Kidney glomerular epithelial cell (primary cell): ENCODE results near the gene SPNS2.

Experiments used
- DNase-seq: peaks from one replicate; lab custom pipeline; 2025; lab: John Stamatoyannopoulos, UW

Gene SPNS2

GRCh38 chr17:4520060-4520893 lies 21.6 kb downstream of the SPNS2 start:
- no peak for DNase-seq

DNA sequence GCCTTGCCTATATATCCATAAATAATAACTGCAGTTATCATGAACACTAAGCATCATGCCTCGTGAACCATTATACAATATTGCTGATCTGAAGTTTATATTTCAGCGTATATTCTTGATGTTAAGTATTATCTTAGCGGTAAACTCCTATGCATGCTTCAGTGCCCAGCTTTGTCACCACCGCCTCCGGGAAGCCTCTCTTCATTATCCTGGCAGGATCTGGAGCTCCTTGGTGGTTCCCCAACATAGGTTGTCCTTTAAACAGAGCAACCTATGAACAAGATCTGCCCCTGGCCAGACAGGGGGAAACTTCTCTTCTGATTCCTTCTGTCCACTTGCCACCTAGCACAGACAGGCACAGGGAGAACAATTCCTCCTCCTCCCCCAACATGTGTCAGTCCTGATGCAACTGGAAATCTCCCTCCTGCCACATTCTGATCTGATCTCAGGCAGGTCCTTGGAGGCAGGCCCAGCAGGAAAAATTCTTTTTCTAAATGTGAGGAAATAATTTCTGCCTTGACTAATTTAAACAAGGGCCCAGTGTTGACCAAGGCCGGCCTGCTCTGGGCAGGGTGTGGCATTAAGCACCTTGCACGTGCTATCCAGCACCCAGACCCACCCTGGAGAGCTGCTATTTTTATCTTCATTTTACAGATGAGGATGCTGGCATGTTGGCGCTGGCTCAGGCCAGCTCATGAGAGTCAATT lies 22.4 kb downstream of the SPNS2 start:
- peak; percentile 50 for DNase-seq

DNA sequence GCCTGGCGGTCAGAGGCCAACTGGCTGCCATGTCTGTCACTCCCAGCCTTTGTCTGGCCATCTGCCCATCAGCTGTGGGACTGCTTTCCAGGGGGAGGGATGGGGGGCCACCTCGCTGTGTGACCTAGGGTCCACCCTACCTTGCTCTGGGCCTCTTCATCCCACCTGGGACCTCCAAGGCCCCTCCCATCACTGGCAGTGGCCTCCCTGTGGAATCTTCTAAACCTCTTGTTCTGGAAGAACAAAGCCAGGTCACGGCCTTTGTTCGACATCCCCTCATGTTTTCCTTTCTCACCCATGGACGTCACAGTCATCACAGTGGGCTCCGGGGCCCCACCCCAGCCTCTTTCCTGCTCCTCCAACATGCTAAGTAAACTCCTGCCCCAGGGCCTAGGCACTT lies 24.0 kb downstream of the SPNS2 start:
- DNase-seq, result no peak

- DNase-seq, result no peak
These were observed 25.3 kb downstream of the SPNS2 start for GRCh38 chr17:4523946-4524345.

DNA sequence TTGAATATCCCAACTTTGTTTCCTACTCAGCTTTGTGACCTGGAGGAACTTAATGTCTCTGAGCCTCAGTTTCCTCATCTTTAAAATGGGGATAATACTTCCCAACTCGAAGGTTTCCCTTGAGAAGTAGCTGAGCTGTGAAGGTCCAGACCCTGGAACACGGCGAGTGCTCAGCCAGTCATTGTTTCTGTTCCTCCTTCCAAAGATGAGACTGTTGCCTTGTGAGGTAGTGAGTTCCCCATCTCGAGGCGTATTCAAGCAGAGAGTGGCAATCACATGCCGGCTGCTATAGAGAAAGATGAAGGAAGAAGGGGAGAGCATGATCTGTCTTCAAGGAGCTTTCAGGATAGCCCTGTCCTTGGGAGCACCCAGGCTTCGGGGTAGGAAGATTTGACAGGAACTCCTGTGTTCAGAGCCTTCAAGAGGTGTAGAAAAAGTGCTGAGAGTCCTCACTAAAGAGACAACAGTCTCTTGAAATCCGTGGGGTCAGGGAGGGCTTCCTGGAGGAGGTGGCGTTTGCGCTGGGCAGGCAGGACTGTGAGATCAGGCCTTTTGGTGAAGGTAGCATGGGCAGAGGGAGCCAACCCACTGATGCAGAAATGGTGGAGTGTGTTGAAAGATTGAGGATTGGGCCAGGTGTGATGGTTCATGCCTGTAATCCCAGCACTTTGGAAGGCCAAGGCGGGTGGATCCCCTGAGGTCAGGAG lies 27.2 kb downstream of the SPNS2 start:
- DNase-seq, result no peak

DNA sequence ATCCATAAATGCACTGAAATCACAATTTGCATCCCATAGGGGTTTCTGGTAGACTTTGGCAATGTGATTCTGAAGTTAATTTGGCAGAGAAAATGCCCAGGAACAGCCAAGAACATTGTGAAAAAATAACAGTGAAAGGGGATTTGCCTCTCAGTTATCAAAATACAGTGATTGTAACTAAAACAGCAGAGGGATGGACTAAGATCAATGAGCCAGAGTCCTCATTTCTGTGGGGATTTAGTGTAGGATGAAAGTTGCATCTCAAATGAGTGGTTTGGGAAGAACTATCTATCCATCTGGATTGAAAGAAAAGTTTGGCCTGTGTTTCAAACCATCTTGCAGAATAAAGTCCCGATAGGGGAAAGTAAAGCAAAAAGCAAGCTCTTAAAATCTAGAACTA lies 28.5 kb downstream of the SPNS2 start:
- DNase-seq, result no peak

GRCh38 chr17:4527566-4528125 lies 29.0 kb downstream of the SPNS2 start:
- no peak for DNase-seq

GRCh38 chr17:4529533-4530152 lies 31.0 kb downstream of the SPNS2 start:
- DNase-seq, result no peak

- no peak for DNase-seq
These were observed 32.4 kb downstream of the SPNS2 start for GRCh38 chr17:4530799-4531730.

DNA sequence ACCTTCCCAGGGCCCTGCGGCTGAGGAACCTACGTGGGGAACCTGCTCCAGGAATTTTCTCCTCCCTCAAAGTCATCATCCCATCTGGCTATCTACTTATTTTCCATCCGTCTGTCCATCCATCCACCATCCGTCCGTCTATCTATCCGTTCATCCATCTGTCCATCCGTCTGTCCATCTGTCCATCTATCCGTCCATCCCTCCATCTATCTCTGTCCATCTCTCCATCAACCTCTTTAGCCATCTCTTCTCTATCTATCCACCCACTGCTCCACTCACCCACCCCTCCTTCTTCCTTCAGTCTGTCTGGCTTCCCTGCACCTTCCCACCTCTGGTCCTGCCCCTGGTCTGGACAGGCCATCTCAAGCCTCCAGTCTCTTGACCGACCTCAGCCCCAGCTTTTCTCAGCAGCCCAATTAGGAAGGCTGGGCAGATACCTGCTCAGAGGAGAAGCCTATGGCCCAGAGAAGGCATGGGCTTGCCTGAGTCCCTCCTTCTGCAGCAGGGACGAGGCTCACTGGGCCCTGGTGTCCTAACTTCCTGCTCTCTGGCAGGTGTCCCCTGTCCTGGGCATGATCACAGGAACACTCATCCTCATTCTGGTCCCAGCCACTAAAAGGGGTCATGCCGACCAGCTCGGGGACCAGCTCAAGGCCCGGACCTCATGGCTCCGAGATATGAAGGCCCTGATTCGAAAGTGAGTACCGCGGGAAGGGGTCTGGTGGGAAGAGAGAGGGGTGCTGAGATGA lies 33.5 kb downstream of the SPNS2 start:
- DNase-seq, result no peak

DNA sequence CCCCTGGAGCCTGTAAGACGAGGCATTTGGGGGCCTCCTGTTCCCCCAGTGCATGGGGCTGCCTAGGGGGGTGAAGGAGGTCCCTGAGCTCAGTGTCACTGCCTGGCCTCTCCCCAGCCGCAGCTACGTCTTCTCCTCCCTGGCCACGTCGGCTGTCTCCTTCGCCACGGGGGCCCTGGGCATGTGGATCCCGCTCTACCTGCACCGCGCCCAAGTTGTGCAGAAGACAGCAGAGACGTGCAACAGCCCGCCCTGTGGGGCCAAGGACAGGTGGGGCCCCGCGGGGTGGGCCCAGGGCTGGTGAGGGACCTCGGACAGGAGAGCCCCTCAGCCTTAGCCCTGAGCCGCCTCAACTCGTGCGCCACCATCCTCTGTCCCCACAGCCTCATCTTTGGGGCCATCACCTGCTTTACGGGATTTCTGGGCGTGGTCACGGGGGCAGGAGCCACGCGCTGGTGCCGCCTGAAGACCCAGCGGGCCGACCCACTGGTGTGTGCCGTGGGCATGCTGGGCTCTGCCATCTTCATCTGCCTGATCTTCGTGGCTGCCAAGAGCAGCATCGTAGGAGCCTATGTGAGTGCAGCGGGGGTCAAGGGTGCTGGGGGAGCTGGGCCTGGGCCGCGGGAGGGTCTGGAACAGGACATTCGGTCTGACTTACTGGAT lies 34.3 kb downstream of the SPNS2 start:
- DNase-seq, result no peak

- DNase-seq, result peak; percentile 4
These were observed 35.1 kb downstream of the SPNS2 start for GRCh38 chr17:4533523-4534504.

GRCh38 chr17:4534515-4534914 lies 35.8 kb downstream of the SPNS2 start:
- no peak for DNase-seq

GRCh38 chr17:4534928-4535666 lies 36.4 kb downstream of the SPNS2 start:
- no peak for DNase-seq

- no peak for DNase-seq
These were observed 37.1 kb downstream of the SPNS2 start for GRCh38 chr17:4535667-4536258.

GRCh38 chr17:4536259-4536741 lies 37.6 kb downstream of the SPNS2 start:
- DNase-seq, result no peak

DNA sequence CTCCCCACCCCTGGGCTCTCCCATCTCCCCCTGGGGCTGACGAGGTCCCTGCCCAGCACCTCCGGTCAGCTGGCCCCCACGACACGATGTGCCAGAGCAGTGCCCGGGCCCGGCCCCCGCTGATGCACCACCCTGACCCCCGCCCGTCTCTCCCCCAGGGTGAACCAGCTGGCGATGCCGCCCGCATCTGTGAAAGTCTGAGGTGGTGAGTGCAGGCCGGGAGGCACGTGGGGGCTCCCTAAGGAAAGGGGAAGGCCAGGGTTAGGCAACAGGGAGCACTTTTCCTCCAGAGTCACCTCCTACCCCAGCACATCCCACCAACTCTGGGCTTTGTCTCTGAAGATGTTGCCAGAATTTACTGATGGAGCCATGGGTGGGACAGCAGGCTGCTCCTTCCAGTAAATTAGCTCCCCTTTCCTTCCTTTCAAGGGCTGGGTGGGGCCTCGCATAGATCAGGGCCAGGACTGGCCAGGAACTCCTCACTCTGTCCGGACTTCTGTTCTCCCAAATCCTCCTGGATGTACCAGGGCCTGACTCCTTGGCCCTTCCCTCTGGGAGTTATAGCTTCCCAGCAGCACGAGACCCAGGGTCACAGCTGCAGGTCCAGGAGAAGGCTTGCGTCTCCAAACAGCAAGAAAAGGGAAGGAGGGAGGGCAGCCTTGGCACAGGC lies 38.2 kb downstream of the SPNS2 start:
- no peak for DNase-seq
